Naive thymus-derived CD8-positive, alpha-beta T cell (primary cell): ENCODE data around the gene SCFD2. TPM values are rescaled to one million over a fixed set of nuclear protein-coding genes. Genes with fewer than 3 reads are reported as not detected.
"Not testable (repeated sequence)": the region's sequence is repeated elsewhere in the genome, so short reads cannot be mapped to it uniquely, and the experiment has no call there.

Experiments used
- ATAC-seq, 2 donors: fragments of 150-1000 bp; cut with Tn5 transposase in 1 of 2; sonication (Bioruptor Pico), chemical (Tn5 transposase) in 1 of 2; 1 replicate in 1 of 2; 2 replicates in 1 of 2; pipeline ENCODE4 v1.10.0; 2021; ENCODE audit warnings: mild to moderate bottlenecking in 2 of 2, moderate library complexity in 2 of 2
- POLR2A ChIA-PET: fragments of 350-600 bp; sonication (Branson Sonifier 250); formaldehyde crosslinking; loops from one replicate; lab custom pipeline; 2021; ENCODE audit warnings: antibody characterized with exemption; lab: Charles Lee
- DNase-seq, 10 donors: peaks; one replicate each; pipeline versions ENCODE4 v3.0.0 to v3.0.0-alpha.2; 2020 to 2022
- H3K27ac Mint-ChIP-seq, 10 donors: one replicate each; pipeline ENCODE4 v1.8.0; 2020 to 2022; ENCODE audit warnings: mild to moderate bottlenecking in 10 of 10, mixed read lengths in 10 of 10, moderate library complexity in 4 of 10, inconsistent platforms in 1 of 10
- H3K27me3 Mint-ChIP-seq, 5 donors: one replicate each; pipeline ENCODE4 v1.8.0; 2021 to 2022; ENCODE audit warnings: mixed read lengths in 5 of 5
- H3K36me3 Mint-ChIP-seq, 3 donors: one replicate each; pipeline ENCODE4 v1.8.0; 2020 to 2022; ENCODE audit warnings: mixed read lengths in 3 of 3, mild to moderate bottlenecking in 2 of 3, inconsistent platforms in 1 of 3
- H3K4me1 Mint-ChIP-seq, 4 donors: one replicate each; pipeline ENCODE4 v1.8.0; 2021 to 2022; ENCODE audit warnings: mixed read lengths in 4 of 4
- H3K4me3 Mint-ChIP-seq, 10 donors: one replicate each; pipeline ENCODE4 v1.8.0; 2020 to 2022; ENCODE audit warnings: mild to moderate bottlenecking in 10 of 10, mixed read lengths in 10 of 10, moderate library complexity in 6 of 10, inconsistent platforms in 1 of 10
- H3K9me3 Mint-ChIP-seq, 9 donors: one replicate each; pipeline ENCODE4 v1.8.0; 2020 to 2022; ENCODE audit warnings: mixed read lengths in 9 of 9, mild to moderate bottlenecking in 3 of 9, inconsistent platforms in 1 of 9, moderate library complexity in 1 of 9
- polyA plus RNA-seq, 3 donors: library from polyadenylated mRNA; unstranded; fragments of 300-500 nt; fragmentation: Illumina TruSeq; gene quantifications; one replicate each; pipeline ENCODE4 v1.2.3, GENCODE V29; 2021
- total RNA-seq, 8 experiments: library from RNA in 2 of 8; stranded (reverse) in 2 of 8; gene quantifications; one replicate each; pipeline ENCODE4 v1.2.3 and lab custom pipeline; 2021 to 2026

Gene SCFD2
- total and polyA plus RNA-seq, 5 experiments from 2014 or later, result 14.3 to 21.7 (median 17.2) TPM

GRCh38 chr4:53326535-53326934 lies 39.3 kb downstream of the SCFD2 start:
- no peak overlapping the region for H3K4me3 Mint-ChIP-seq
- ATAC-seq, result no peak
- peaks cover 9 to 33% (median 29%) of the 10 kb centered on the region in 3 donors for H3K36me3 Mint-ChIP-seq
- H3K9me3 Mint-ChIP-seq, result peaks cover 0 to 20% (median 0%) of the 10 kb centered on the region in 9 donors
- no peak for DNase-seq
- H3K27me3 Mint-ChIP-seq, result no peaks in the 10 kb centered on the region
- POLR2A ChIA-PET, result no interaction called here
- H3K27ac Mint-ChIP-seq, result peak overlapping the region in 1 of 10 donors; percentile 80
- peaks cover 20 to 38% (median 29%) of the 10 kb centered on the region in 4 donors for H3K4me1 Mint-ChIP-seq

- Mint-ChIP-seq H3K27ac (no peak overlapping the region), H3K4me3 (no peak overlapping the region), H3K9me3 (peaks cover 0 to 10% (median 0%) of the 10 kb centered on the region in 9 donors), H3K27me3 (no peaks in the 10 kb centered on the region), H3K36me3 (peaks cover 8 to 23% (median 19%) of the 10 kb centered on the region in 3 donors), H3K4me1 (peaks cover 24 to 45% (median 31%) of the 10 kb centered on the region in 4 donors)
- DNase-seq, result no peak
- no peak for ATAC-seq
- POLR2A ChIA-PET, result no interaction called here
These were observed 43.2 kb downstream of the SCFD2 start for GRCh38 chr4:53322696-53323095.

- Mint-ChIP-seq H3K9me3 (peaks cover 0 to 2% (median 0%) of the 10 kb centered on the region in 9 donors), H3K4me3 (no peak overlapping the region), H3K36me3 (peaks cover under 1 to 17% (median 13%) of the 10 kb centered on the region in 3 donors), H3K27ac (no peak overlapping the region), H3K27me3 (no peaks in the 10 kb centered on the region), H3K4me1 (peaks cover 17 to 37% (median 30%) of the 10 kb centered on the region in 4 donors)
- DNase-seq (no peak), ATAC-seq (no peak)
- POLR2A ChIA-PET, result no interaction called here
These were observed 43.9 kb downstream of the SCFD2 start for GRCh38 chr4:53321984-53322289.

GRCh38 chr4:53321151-53321983 lies 44.5 kb downstream of the SCFD2 start:
- Mint-ChIP-seq H3K36me3 (peaks cover 0 to 15% (median 11%) of the 10 kb centered on the region in 3 donors), H3K9me3 (no peaks in the 10 kb centered on the region), H3K4me3 (no peak overlapping the region), H3K27ac (peak overlapping the region in 1 of 10 donors; percentile 23), H3K27me3 (no peaks in the 10 kb centered on the region), H3K4me1 (peaks cover 17 to 38% (median 29%) of the 10 kb centered on the region in 4 donors)
- ATAC-seq (no peak), DNase-seq (no peak)
- POLR2A ChIA-PET, result no interaction called here

GRCh38 chr4:53315300-53315699 lies 50.6 kb downstream of the SCFD2 start:
- no peaks in the 10 kb centered on the region for H3K9me3 Mint-ChIP-seq
- peak overlapping the region in 1 of 10 donors; percentile 58 for H3K27ac Mint-ChIP-seq
- DNase-seq (peak in 1 of 10 donors; percentile 1), ATAC-seq (peak in 1 of 2 donors; percentile 48)
- H3K36me3 Mint-ChIP-seq, result peaks cover 0 to 24% (median 15%) of the 10 kb centered on the region in 3 donors
- H3K27me3 Mint-ChIP-seq, result no peaks in the 10 kb centered on the region
- H3K4me3 Mint-ChIP-seq, result peak overlapping the region in 1 of 10 donors; percentile 3
- POLR2A ChIA-PET, result no interaction called here
- H3K4me1 Mint-ChIP-seq, result peaks cover 10 to 33% (median 27%) of the 10 kb centered on the region in 4 donors

- H3K27me3 Mint-ChIP-seq, result no peaks in the 10 kb centered on the region
- no peaks in the 10 kb centered on the region for H3K9me3 Mint-ChIP-seq
- POLR2A ChIA-PET, result no interaction called here
- H3K27ac Mint-ChIP-seq, result no peak overlapping the region
- H3K4me3 Mint-ChIP-seq, result no peak overlapping the region
- ATAC-seq (no peak), DNase-seq (no peak)
- H3K4me1 Mint-ChIP-seq, result peaks cover 14 to 33% (median 29%) of the 10 kb centered on the region in 4 donors
- peaks cover 0 to 31% (median 19%) of the 10 kb centered on the region in 3 donors for H3K36me3 Mint-ChIP-seq
These were observed 51.6 kb downstream of the SCFD2 start for GRCh38 chr4:53314252-53314651.

GRCh38 chr4:53313510-53313909 lies 52.4 kb downstream of the SCFD2 start:
- POLR2A ChIA-PET, result no interaction called here
- Mint-ChIP-seq H3K27ac (peak overlapping the region in 1 of 10 donors; percentile 52), H3K4me1 (peaks cover 16 to 28% (median 27%) of the 10 kb centered on the region in 4 donors), H3K9me3 (no peaks in the 10 kb centered on the region), H3K4me3 (no peak overlapping the region), H3K36me3 (peaks cover under 1 to 38% (median 25%) of the 10 kb centered on the region in 3 donors), H3K27me3 (no peaks in the 10 kb centered on the region)
- ATAC-seq (no peak), DNase-seq (no peak)

GRCh38 chr4:53309321-53310040 lies 56.4 kb downstream of the SCFD2 start:
- no peak for DNase-seq
- Mint-ChIP-seq H3K9me3 (peaks cover 2 to 18% (median 7%) of the 10 kb centered on the region in 9 donors), H3K36me3 (peaks cover 37 to 72% (median 61%) of the 10 kb centered on the region in 3 donors), H3K4me3 (no peak overlapping the region), H3K27me3 (no peaks in the 10 kb centered on the region), H3K4me1 (peaks cover 5 to 12% (median 9%) of the 10 kb centered on the region in 4 donors), H3K27ac (peak overlapping the region in 2 of 10 donors; percentile 17 to 22)
- POLR2A ChIA-PET, result no interaction called here
- no peak for ATAC-seq

- Mint-ChIP-seq H3K36me3 (peaks cover 46 to 79% (median 66%) of the 10 kb centered on the region in 3 donors), H3K27ac (peak overlapping the region in 2 of 10 donors; percentile 6 to 17)
- POLR2A ChIA-PET, result no interaction called here
These were observed 57.8 kb downstream of the SCFD2 start for GRCh38 chr4:53307819-53308780.

GRCh38 chr4:53307210-53307609 lies 58.7 kb downstream of the SCFD2 start:
- peaks cover 47 to 73% (median 68%) of the 10 kb centered on the region in 3 donors for H3K36me3 Mint-ChIP-seq
- POLR2A ChIA-PET, result no interaction called here

More at GRCh38 chr4:53307819-53308780, 57.8 kb downstream of the SCFD2 start:
- Mint-ChIP-seq H3K4me1 (peaks cover 5 to 14% (median 10%) of the 10 kb centered on the region in 4 donors), H3K9me3 (peaks cover 6 to 26% (median 14%) of the 10 kb centered on the region in 9 donors), H3K27me3 (no peaks in the 10 kb centered on the region), H3K4me3 (no peak overlapping the region)
- DNase-seq (no peak), ATAC-seq (no peak)

GRCh38 chr4:53306729-53307128 lies 59.1 kb downstream of the SCFD2 start:
- H3K36me3 Mint-ChIP-seq, result peaks cover 47 to 69% (median 68%) of the 10 kb centered on the region in 3 donors
- POLR2A ChIA-PET, result no interaction called here
- H3K4me3 Mint-ChIP-seq, result no peak overlapping the region
- H3K27ac Mint-ChIP-seq, result no peak overlapping the region
- no peaks in the 10 kb centered on the region for H3K27me3 Mint-ChIP-seq
- peaks cover 5 to 14% (median 9%) of the 10 kb centered on the region in 4 donors for H3K4me1 Mint-ChIP-seq
- peaks cover 7 to 39% (median 21%) of the 10 kb centered on the region in 9 donors for H3K9me3 Mint-ChIP-seq
- no peak for DNase-seq
- ATAC-seq, result no peak

More at GRCh38 chr4:53307210-53307609, 58.7 kb downstream of the SCFD2 start:
- no peak for ATAC-seq
- Mint-ChIP-seq H3K27ac (no peak overlapping the region), H3K4me3 (no peak overlapping the region), H3K9me3 (peaks cover 7 to 35% (median 19%) of the 10 kb centered on the region in 9 donors), H3K27me3 (no peaks in the 10 kb centered on the region), H3K4me1 (peaks cover 5 to 14% (median 10%) of the 10 kb centered on the region in 4 donors)
- no peak for DNase-seq

- Mint-ChIP-seq H3K36me3 (peaks cover 12 to 58% (median 50%) of the 10 kb centered on the region in 3 donors), H3K4me1 (peaks cover 0 to 10% (median 5%) of the 10 kb centered on the region in 4 donors), H3K9me3 (peaks cover 19 to 97% (median 54%) of the 10 kb centered on the region in 9 donors)
- DNase-seq, POLR2A ChIA-PET, H3K27me3 Mint-ChIP-seq, ATAC-seq, H3K4me3 Mint-ChIP-seq, H3K27ac Mint-ChIP-seq: not testable (repeated sequence)
These were observed 73.7 kb downstream of the SCFD2 start for GRCh38 chr4:53292209-53292608.
